Lower lobe of right lung (tissue), 2 donors: ENCODE measurements around the gene PILRA. TPM values are rescaled to one million over a fixed set of nuclear protein-coding genes. Genes with fewer than 3 reads are reported as not detected.
"Not testable (repeated sequence)": the region's sequence is repeated elsewhere in the genome, so short reads cannot be mapped to it uniquely, and the experiment has no call there.

Experiments used
- ATAC-seq, 2 donors: fragments of 200-7000 bp; cut with Tn5 transposase; one replicate each; pipeline ENCODE4 v1.9.1; 2020 to 2022; ENCODE audit warnings: mild to moderate bottlenecking in 2 of 2, moderate library complexity in 2 of 2
- DNase-seq: peaks from one replicate; pipeline ENCODE4 v3.0.0-alpha.2; 2020
- H3K27ac ChIP-seq: fragments of 200-600 bp; one replicate; pipeline ENCODE4 v1.8.0; 2022
- H3K27me3 ChIP-seq: fragments of 200-600 bp; one replicate; pipeline ENCODE4 v1.8.0; 2022; ENCODE audit warnings: low read depth
- H3K36me3 ChIP-seq: fragments of 200-600 bp; one replicate; pipeline ENCODE4 v1.8.0; 2022; ENCODE audit warnings: mild to moderate bottlenecking
- H3K4me1 ChIP-seq: fragments of 200-600 bp; one replicate; pipeline ENCODE4 v1.8.0; 2022
- H3K4me3 ChIP-seq: fragments of 200-600 bp; one replicate; pipeline ENCODE4 v1.8.0; 2022; ENCODE audit warnings: mild to moderate bottlenecking
- H3K9me3 ChIP-seq: fragments of 200-600 bp; one replicate; pipeline ENCODE4 v1.8.0; 2022
- intact Hi-C: fragments of 100-400 bp; cut with DNase I; formaldehyde crosslinking; loops from one replicate; pipeline ENCODE4 v1.11.0; 2022
- total RNA-seq: library from RNA; stranded (reverse); fragmentation: NEBNext Ultra II Directional; extraction: Animal tissue kit (Norgen Biotek cat#: 25700); gene quantifications from one replicate; pipeline ENCODE4 v1.2.1, GENCODE V29; 2021
- TF ChIP-seq, protein P1 (sequence below): fragments of 200-600 bp; IDR thresholded peaks from one replicate; pipeline ENCODE4 v1.8.0; 2022; ENCODE audit warnings: antibody characterized with exemption, mild to moderate bottlenecking
- donor health status: DM: no; HTN: yes; CAD: no; lungs with severe emphysema.

The PILRA gene
- total RNA-seq, 1 donor from 2014 or later: 48.7 TPM

DNA sequence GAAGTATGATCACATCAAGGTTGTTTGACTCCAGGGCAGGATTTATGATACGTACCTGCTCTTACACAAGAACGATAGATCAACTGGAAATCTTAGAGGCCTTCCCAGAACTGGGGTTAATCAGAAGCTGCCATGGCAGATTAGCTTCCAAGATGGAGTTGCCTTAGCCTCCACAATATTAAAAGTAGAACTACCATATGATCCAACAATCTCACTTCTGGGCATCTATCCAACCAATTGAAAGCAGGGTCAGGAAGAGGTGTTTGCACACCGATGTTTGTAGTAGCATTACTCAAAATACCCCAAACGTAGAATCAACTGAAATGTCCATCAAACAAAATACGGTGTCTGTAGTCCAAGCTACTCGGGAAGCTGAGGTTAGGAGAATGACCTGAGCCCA is 8.8 kb upstream of the PILRA start:
- TF ChIP-seq, protein P1, sequence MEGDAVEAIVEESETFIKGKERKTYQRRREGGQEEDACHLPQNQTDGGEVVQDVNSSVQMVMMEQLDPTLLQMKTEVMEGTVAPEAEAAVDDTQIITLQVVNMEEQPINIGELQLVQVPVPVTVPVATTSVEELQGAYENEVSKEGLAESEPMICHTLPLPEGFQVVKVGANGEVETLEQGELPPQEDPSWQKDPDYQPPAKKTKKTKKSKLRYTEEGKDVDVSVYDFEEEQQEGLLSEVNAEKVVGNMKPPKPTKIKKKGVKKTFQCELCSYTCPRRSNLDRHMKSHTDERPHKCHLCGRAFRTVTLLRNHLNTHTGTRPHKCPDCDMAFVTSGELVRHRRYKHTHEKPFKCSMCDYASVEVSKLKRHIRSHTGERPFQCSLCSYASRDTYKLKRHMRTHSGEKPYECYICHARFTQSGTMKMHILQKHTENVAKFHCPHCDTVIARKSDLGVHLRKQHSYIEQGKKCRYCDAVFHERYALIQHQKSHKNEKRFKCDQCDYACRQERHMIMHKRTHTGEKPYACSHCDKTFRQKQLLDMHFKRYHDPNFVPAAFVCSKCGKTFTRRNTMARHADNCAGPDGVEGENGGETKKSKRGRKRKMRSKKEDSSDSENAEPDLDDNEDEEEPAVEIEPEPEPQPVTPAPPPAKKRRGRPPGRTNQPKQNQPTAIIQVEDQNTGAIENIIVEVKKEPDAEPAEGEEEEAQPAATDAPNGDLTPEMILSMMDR: no peak
- DNase-seq (no peak), ATAC-seq (no peak)
- no peak overlapping the region for H3K4me3 ChIP-seq
- peaks cover 60% of the 10 kb centered on the region for H3K36me3 ChIP-seq
- intact Hi-C loops: no loop called here
- H3K9me3 ChIP-seq: no peaks in the 10 kb centered on the region
- H3K27ac ChIP-seq: no peak overlapping the region
- peaks cover 6% of the 10 kb centered on the region for H3K4me1 ChIP-seq
- H3K27me3 ChIP-seq: no peaks in the 10 kb centered on the region

- intact Hi-C loops, H3K4me3 ChIP-seq, ATAC-seq, H3K9me3 ChIP-seq, H3K27me3 ChIP-seq: not testable (repeated sequence)
- Histone ChIP-seq H3K4me1 (peaks cover 12% of the 10 kb centered on the region), H3K27ac (peak overlapping the region; percentile 58), H3K36me3 (peaks cover 45% of the 10 kb centered on the region)
- DNase-seq: peak; percentile 13
These were observed 7.3 kb upstream of the PILRA start for GRCh38 chr7:100365998-100366367.

DNA sequence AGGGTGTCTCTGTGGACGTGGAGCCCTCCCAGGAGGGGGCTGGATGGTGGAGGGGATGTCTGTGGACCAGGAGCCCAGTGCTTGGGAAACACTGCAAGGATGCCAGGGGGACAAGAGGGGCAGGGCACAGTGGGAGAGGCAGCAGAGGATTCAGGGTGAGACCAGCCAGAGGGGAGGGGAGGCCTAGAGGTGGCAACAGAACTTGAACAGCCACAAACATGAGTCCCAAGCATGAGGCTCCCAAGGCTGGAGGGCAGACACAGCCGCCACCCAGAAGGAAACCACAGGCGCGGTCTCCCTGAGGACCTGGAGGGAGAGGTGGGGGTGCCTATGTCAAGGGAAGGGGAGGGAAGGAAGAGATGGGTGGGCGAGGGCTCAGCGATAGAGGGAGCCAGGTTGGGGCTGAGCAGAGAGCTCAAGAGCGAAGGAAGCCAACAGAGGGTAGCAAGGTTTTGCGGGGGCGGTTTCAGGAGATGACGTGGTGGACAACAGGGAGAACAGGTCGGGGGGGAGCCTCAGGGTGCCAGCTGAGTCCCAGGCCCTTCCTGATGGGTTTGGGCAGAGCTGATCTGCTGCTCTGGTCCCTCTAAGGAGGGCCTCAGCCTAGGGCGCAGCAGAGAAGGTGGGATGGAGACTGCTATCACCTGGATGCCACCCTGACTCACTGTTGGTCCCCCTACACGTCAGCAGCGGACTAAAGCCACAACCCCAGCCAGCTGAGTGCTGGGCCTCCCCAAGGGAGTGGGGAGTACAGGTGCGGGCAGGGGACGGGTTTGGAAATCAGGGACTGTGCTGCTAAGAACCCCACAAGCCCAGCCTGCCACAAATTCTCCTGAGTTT is 6.7 kb upstream of the PILRA start:
- intact Hi-C loops: no loop called here
- Histone ChIP-seq H3K36me3 (peaks cover 38% of the 10 kb centered on the region), H3K4me3 (no peak overlapping the region), H3K27me3 (no peaks in the 10 kb centered on the region), H3K4me1 (peaks cover 14% of the 10 kb centered on the region), H3K9me3 (no peaks in the 10 kb centered on the region), H3K27ac (peak overlapping the region; percentile 58)
- TF ChIP-seq, protein P1: no peak
- DNase-seq (peak; percentile 39), ATAC-seq (no peak)

GRCh38 chr7:100367251-100367620 is 6.1 kb upstream of the PILRA start:
- Histone ChIP-seq H3K27me3 (no peaks in the 10 kb centered on the region), H3K9me3 (no peaks in the 10 kb centered on the region), H3K4me3 (no peak overlapping the region), H3K4me1 (peaks cover 20% of the 10 kb centered on the region), H3K36me3 (peaks cover 32% of the 10 kb centered on the region), H3K27ac (no peak overlapping the region)
- no peak for ATAC-seq
- DNase-seq: peak; percentile 28
- TF ChIP-seq, protein P1: no peak
- intact Hi-C loops: no loop called here

- DNase-seq (peak; percentile 51), ATAC-seq (peak in 1 of 2 donors; percentile 3)
- TF ChIP-seq, protein P1: no peak
- no peak overlapping the region for H3K4me3 ChIP-seq
- H3K36me3 ChIP-seq: peaks cover 25% of the 10 kb centered on the region
- H3K9me3 ChIP-seq: no peaks in the 10 kb centered on the region
- H3K27ac ChIP-seq: peak overlapping the region; percentile 70
- intact Hi-C loops: no loop called here
- peaks cover 25% of the 10 kb centered on the region for H3K4me1 ChIP-seq
- no peaks in the 10 kb centered on the region for H3K27me3 ChIP-seq
These were observed 5.3 kb upstream of the PILRA start for GRCh38 chr7:100367676-100368613.
